C4-2B (cell line): Measurements from ENCODE around the gene GJC1.

Experiments
- ZFX ChIP-seq: fragments of 450-650 bp; IDR thresholded peaks from 2 replicates; pipeline ENCODE4 v1.6.1; 2017
- TF ChIP-seq, protein P1 (sequence below): fragments of 450-650 bp; conservative IDR thresholded peaks from 2 replicates; pipeline ENCODE4 v1.5.1; 2017; ENCODE audit warnings: mild to moderate bottlenecking

DNA sequence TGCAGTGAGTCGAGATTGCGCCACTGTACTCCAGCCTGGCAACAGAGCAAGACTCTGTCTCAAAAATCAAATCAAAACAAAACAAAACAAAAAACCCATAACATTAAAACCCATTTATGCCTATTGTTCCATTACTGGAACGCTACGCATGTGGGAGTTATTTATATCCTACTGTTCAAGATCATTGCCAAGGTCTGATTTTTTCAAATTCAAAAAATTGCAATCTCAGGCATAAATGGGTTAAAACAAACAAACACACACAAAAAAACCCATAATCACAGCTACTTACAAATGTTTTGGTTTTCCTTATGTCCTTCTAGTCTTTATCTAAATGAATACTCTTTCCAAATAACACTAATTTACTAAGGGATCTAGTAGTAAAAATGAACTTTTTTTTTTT, 17.8 kb downstream of the GJC1 start:
- TF ChIP-seq, protein P1, sequence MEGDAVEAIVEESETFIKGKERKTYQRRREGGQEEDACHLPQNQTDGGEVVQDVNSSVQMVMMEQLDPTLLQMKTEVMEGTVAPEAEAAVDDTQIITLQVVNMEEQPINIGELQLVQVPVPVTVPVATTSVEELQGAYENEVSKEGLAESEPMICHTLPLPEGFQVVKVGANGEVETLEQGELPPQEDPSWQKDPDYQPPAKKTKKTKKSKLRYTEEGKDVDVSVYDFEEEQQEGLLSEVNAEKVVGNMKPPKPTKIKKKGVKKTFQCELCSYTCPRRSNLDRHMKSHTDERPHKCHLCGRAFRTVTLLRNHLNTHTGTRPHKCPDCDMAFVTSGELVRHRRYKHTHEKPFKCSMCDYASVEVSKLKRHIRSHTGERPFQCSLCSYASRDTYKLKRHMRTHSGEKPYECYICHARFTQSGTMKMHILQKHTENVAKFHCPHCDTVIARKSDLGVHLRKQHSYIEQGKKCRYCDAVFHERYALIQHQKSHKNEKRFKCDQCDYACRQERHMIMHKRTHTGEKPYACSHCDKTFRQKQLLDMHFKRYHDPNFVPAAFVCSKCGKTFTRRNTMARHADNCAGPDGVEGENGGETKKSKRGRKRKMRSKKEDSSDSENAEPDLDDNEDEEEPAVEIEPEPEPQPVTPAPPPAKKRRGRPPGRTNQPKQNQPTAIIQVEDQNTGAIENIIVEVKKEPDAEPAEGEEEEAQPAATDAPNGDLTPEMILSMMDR: no peak
- no peak for TF ChIP-seq ZFX
